Measurements from ENCODE around the gene ARID1B.

The ARID1B gene

DNA sequence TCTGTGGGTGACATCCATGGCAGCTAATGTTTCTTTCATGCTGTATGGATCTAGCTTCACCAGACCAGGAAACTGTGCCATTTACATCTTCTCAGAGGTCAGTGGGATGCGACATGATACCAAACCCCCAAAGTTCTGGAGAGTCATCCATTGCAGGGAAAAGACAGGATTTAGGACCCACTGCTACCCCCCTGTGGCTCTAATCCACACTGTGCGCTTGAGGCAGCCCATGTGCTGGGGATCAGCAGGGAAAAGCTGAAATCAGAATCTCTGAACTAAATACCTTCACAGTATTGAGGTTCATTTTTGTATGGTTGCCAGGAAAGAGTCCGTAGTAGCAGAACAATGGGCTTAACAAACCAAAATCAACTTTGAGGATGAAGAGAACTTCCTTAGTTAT, 381.7 kb downstream of the ARID1B start:
- TF ChIP-seq, protein P1, sequence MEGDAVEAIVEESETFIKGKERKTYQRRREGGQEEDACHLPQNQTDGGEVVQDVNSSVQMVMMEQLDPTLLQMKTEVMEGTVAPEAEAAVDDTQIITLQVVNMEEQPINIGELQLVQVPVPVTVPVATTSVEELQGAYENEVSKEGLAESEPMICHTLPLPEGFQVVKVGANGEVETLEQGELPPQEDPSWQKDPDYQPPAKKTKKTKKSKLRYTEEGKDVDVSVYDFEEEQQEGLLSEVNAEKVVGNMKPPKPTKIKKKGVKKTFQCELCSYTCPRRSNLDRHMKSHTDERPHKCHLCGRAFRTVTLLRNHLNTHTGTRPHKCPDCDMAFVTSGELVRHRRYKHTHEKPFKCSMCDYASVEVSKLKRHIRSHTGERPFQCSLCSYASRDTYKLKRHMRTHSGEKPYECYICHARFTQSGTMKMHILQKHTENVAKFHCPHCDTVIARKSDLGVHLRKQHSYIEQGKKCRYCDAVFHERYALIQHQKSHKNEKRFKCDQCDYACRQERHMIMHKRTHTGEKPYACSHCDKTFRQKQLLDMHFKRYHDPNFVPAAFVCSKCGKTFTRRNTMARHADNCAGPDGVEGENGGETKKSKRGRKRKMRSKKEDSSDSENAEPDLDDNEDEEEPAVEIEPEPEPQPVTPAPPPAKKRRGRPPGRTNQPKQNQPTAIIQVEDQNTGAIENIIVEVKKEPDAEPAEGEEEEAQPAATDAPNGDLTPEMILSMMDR (IDR thresholded peaks at IDR 0.05; ENCODE audit: poor library complexity, severe bottlenecking): no peak
- no peak for DNase-seq (ENCODE audit: low spot score)
- Histone ChIP-seq H3K4me3 (ENCODE audit: severe bottlenecking) (no peak overlapping the region), H3K9me3 (ENCODE audit: severe bottlenecking) (no peaks in the 10 kb centered on the region), H3K27ac (ENCODE audit: poor library complexity, severe bottlenecking) (no peak overlapping the region), H3K4me1 (ENCODE audit: insufficient read depth, poor library complexity, severe bottlenecking) (no peaks in the 10 kb centered on the region), H3K27me3 (ENCODE audit: insufficient read depth, poor library complexity, severe bottlenecking) (no peaks in the 10 kb centered on the region), H3K36me3 (ENCODE audit: low read depth) (no peaks in the 10 kb centered on the region; the same call in 1 of the 2 replicates)
- ATAC-seq (ENCODE audit: low read depth): no peak

DNA sequence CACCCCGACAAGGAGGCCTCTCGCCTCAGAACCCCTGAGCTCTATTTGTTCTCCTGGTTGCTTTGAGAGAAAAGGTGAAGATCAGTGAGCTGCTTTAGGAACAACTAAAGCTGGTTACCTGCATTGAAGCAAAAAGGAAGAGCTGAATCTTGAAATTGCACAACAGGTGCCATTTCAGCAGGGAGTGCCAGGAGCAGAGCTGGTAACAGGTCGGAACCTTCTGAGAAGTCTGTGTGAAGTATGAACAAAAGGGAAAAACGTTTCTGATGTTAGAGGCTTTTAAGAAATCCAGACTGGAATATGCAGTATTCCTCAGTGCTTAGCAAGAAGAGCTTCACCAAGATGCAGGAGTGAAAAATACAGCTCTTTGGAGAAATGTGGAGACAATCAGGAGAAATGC, 382.2 kb downstream of the ARID1B start:
- DNase-seq (ENCODE audit: low spot score) (no peak), ATAC-seq (ENCODE audit: low read depth) (no peak)
- Histone ChIP-seq H3K36me3 (ENCODE audit: low read depth) (no peaks in the 10 kb centered on the region; the same call in 1 of the 2 replicates), H3K9me3 (ENCODE audit: severe bottlenecking) (no peaks in the 10 kb centered on the region), H3K4me3 (ENCODE audit: severe bottlenecking) (no peak overlapping the region), H3K4me1 (ENCODE audit: insufficient read depth, poor library complexity, severe bottlenecking) (no peaks in the 10 kb centered on the region), H3K27ac (ENCODE audit: poor library complexity, severe bottlenecking) (no peak overlapping the region), H3K27me3 (ENCODE audit: insufficient read depth, poor library complexity, severe bottlenecking) (no peaks in the 10 kb centered on the region)
- TF ChIP-seq, protein P1 (IDR thresholded peaks at IDR 0.05; ENCODE audit: poor library complexity, severe bottlenecking): no peak

DNA sequence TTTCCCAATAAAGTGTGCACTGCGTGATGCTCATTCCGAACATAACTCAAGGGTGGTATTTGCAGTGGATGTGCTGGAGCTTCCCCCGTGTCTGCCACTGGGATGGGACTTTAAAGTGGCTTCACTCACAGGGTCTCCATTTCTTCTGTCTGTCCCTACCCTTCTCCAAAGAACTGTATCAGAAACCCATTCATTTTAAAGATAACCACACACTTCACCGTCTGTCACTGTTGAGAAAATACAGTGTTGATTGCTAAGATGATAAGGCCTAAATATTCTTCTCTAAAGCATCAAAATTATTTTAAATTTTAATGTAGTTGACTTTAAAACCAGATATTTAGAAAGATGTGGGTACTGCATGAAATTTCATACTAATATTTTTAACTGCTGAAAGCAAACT, 384.7 kb downstream of the ARID1B start:
- TF ChIP-seq, protein P1 (IDR thresholded peaks at IDR 0.05; ENCODE audit: poor library complexity, severe bottlenecking): no peak
- DNase-seq (ENCODE audit: low spot score): no peak
- no peak for ATAC-seq (ENCODE audit: low read depth)

DNA sequence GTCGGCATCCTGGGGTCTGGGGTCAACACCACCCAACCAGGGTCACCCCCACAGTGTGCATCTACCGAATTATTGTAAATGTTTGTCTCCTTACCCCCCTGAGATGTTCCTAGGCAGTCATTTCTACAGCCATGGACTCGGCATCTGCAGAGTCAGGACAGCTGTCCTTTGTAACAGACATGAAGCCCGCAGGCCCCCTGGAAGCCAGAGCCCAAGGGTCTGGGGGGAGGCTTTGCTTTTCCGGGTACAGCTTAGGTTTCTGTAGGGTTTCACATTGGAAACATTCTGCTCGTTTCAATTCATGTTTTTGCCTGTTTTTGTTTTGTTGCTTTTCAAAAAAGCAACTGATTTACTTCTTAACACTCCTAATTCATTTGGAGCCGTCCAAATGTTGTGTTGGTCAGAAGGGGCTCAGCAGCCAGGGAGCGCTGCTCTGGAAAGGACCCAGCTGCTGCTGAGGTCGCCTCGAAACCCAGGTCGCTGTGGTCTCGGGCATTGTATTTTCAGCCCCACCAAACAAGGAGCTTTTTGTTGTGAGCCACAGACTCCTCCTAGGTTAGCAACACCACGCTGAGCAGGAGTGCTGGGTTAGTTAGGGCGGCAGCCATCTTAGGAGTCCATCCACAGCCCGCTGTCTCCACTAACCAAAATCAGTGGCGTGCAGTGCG, 385.7 kb downstream of the ARID1B start:
- H3K4me1 ChIP-seq (ENCODE audit: insufficient read depth, poor library complexity, severe bottlenecking): no peaks in the 10 kb centered on the region
- ATAC-seq (ENCODE audit: low read depth): no peak
- H3K4me3 ChIP-seq (ENCODE audit: severe bottlenecking): no peak overlapping the region
- DNase-seq (ENCODE audit: low spot score): no peak
- H3K36me3 ChIP-seq (ENCODE audit: low read depth): peaks cover 10% of the 10 kb centered on the region
- no peaks in the 10 kb centered on the region for H3K27me3 ChIP-seq (ENCODE audit: insufficient read depth, poor library complexity, severe bottlenecking)
- no peak overlapping the region for H3K27ac ChIP-seq (ENCODE audit: poor library complexity, severe bottlenecking)
- TF ChIP-seq, protein P1 (IDR thresholded peaks at IDR 0.05; ENCODE audit: poor library complexity, severe bottlenecking): no peak
- H3K9me3 ChIP-seq (ENCODE audit: severe bottlenecking): no peaks in the 10 kb centered on the region

More for the DNA sequence above, 384.7 kb downstream of the ARID1B start:
- Histone ChIP-seq H3K4me3 (ENCODE audit: severe bottlenecking) (no peak overlapping the region), H3K4me1 (ENCODE audit: insufficient read depth, poor library complexity, severe bottlenecking) (no peaks in the 10 kb centered on the region), H3K27me3 (ENCODE audit: insufficient read depth, poor library complexity, severe bottlenecking) (no peaks in the 10 kb centered on the region), H3K27ac (ENCODE audit: poor library complexity, severe bottlenecking) (no peak overlapping the region), H3K36me3 (ENCODE audit: low read depth) (no peaks in the 10 kb centered on the region; the same call in 1 of the 2 replicates), H3K9me3 (ENCODE audit: severe bottlenecking) (no peaks in the 10 kb centered on the region)

DNA sequence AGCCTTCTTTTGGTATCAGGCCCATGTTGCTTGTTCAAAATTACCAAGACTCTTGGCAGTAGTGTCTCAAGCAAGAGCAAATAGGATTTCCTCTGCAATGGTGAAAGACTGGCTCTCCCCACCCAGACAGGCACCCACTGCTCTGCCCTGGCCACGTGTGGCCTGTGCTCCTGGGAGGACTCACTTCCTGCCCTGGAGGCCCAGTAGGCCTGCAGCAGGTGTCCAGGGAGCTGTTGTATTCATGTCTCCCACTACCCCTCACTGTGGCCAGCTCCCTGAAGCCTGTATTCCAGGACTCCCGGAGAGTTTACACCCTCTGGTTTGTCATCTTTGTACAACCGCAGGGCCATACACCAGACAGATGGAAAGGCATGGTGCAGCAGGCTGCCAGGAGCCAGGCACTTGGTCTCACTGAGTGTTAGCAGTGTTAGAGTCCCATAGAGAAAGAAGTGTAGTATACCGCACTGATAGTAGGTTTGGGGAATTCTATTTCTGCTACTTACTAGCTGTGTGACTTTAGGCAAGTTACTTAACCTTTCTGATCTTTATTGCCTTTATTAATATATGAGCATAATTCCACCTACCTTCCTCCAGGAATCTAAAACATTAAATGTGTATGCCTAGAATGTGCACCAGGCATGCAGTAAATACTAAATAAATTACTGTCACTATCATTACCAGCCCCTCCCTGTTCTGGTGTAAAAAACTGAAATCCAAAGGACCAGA, 386.4 kb downstream of the ARID1B start:
- ATAC-seq (ENCODE audit: low read depth): no peak
- no peaks in the 10 kb centered on the region for H3K9me3 ChIP-seq (ENCODE audit: severe bottlenecking)
- H3K27me3 ChIP-seq (ENCODE audit: insufficient read depth, poor library complexity, severe bottlenecking): no peaks in the 10 kb centered on the region
- H3K4me1 ChIP-seq (ENCODE audit: insufficient read depth, poor library complexity, severe bottlenecking): no peaks in the 10 kb centered on the region
- H3K27ac ChIP-seq (ENCODE audit: poor library complexity, severe bottlenecking): no peak overlapping the region
- TF ChIP-seq, protein P1 (IDR thresholded peaks at IDR 0.05; ENCODE audit: poor library complexity, severe bottlenecking): no peak
- peaks cover 14% of the 10 kb centered on the region for H3K36me3 ChIP-seq (ENCODE audit: low read depth)
- no peak overlapping the region for H3K4me3 ChIP-seq (ENCODE audit: severe bottlenecking)
- DNase-seq (ENCODE audit: low spot score): no peak
